GM12878 (cell line): Measurements from ENCODE around the gene UBE2D4.

Source experiments
- CTCF ChIP-seq, 3 experiments: IDR thresholded peaks in 2 of 3; conservative IDR thresholded peaks in 1 of 3; 2 replicates each; pipeline ENCODE4 v1.5.1; 2011; ENCODE audit warnings: low read depth in 3 of 3, low read length in 3 of 3, mild to moderate bottlenecking in 3 of 3, control low read depth in 2 of 3, moderate library complexity in 2 of 3, inconsistent platforms in 1 of 3, mixed read lengths in 1 of 3; ENCODE audit not compliant: control insufficient read depth in 2 of 3, insufficient read depth in 1 of 3; ENCODE audit errors: extremely low read depth in 1 of 3
- ELK1 ChIP-seq: IDR thresholded peaks from 2 replicates; pipeline ENCODE4 v1.6.1; 2012; ENCODE audit warnings: low read depth, low read length, improper control_type of control experiment
- FOS ChIP-seq: IDR thresholded peaks from 3 replicates; pipeline ENCODE4 v1.6.1; 2011; ENCODE audit warnings: borderline replicate concordance; ENCODE audit not compliant: insufficient read length; ENCODE audit errors: extremely low read depth
- MAX ChIP-seq: IDR thresholded peaks from 2 replicates; pipeline ENCODE4 v1.6.1; 2012; ENCODE audit warnings: low read depth, low read length, improper control_type of control experiment
- PBX3 ChIP-seq: IDR thresholded peaks from 2 replicates; pipeline ENCODE4 v1.6.1; 2011; ENCODE audit warnings: mild to moderate bottlenecking, low read depth, low read length, moderate library complexity; ENCODE audit not compliant: insufficient replicate concordance
- POLR2A ChIP-seq: IDR thresholded peaks from 2 replicates; pipeline ENCODE4 v1.6.1; 2011; ENCODE audit warnings: low read depth, mild to moderate bottlenecking, low read length
- POLR2AphosphoS5 ChIP-seq: IDR thresholded peaks from 2 replicates; pipeline ENCODE4 v1.6.1; 2011; ENCODE audit warnings: mild to moderate bottlenecking, low read length, inconsistent platforms
- RAD51 ChIP-seq: fragments of 450-650 bp; IDR thresholded peaks from 2 replicates; pipeline ENCODE4 v1.6.1; 2016; ENCODE audit warnings: moderate library complexity, mild to moderate bottlenecking, inconsistent platforms
- RCOR1 ChIP-seq: conservative IDR thresholded peaks from 2 replicates; pipeline ENCODE4 v1.6.1; 2012; ENCODE audit warnings: low read depth, low read length, improper control_type of control experiment
- SKIL ChIP-seq: fragments of 450-650 bp; IDR thresholded peaks from 2 replicates; pipeline ENCODE4 v1.6.1; 2017; ENCODE audit warnings: mild to moderate bottlenecking, low read depth, inconsistent platforms; ENCODE audit not compliant: poor library complexity, severe bottlenecking

- TF ChIP-seq CTCF (IDR thresholded peaks at IDR 0.05 in 2 of 3, conservative IDR thresholded peaks at IDR 0.05 in 1 of 3; ENCODE audit: control insufficient read depth in 2 of 3, extremely low read depth in 1 of 3, insufficient read depth in 1 of 3, low read depth in 3 of 3, low read length in 3 of 3) (no peak), MAX (no peak), POLR2A (no peak), SKIL (no peak), RAD51 (no peak), FOS (no peak), PBX3 (no peak), POLR2AphosphoS5 (no peak), RCOR1 (no peak), ELK1 (no peak)
Observed at GRCh38 chr7:43938892-43939482, 12.8 kb downstream of the UBE2D4 start.
